GM12874 (cell line): ENCODE measurements around the gene ARFGEF3.

Source experiments
- TF ChIP-seq, protein P1 (sequence below): IDR thresholded peaks from 2 replicates; pipeline ENCODE4 v1.5.1; 2011; ENCODE audit warnings: low read depth, mild to moderate bottlenecking, control low read depth, low read length, moderate library complexity; ENCODE audit not compliant: insufficient read depth

Gene ARFGEF3

GRCh38 chr6:138219901-138220300 is 58.2 kb downstream of the ARFGEF3 start:
- TF ChIP-seq, protein P1, sequence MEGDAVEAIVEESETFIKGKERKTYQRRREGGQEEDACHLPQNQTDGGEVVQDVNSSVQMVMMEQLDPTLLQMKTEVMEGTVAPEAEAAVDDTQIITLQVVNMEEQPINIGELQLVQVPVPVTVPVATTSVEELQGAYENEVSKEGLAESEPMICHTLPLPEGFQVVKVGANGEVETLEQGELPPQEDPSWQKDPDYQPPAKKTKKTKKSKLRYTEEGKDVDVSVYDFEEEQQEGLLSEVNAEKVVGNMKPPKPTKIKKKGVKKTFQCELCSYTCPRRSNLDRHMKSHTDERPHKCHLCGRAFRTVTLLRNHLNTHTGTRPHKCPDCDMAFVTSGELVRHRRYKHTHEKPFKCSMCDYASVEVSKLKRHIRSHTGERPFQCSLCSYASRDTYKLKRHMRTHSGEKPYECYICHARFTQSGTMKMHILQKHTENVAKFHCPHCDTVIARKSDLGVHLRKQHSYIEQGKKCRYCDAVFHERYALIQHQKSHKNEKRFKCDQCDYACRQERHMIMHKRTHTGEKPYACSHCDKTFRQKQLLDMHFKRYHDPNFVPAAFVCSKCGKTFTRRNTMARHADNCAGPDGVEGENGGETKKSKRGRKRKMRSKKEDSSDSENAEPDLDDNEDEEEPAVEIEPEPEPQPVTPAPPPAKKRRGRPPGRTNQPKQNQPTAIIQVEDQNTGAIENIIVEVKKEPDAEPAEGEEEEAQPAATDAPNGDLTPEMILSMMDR, result no peak

DNA sequence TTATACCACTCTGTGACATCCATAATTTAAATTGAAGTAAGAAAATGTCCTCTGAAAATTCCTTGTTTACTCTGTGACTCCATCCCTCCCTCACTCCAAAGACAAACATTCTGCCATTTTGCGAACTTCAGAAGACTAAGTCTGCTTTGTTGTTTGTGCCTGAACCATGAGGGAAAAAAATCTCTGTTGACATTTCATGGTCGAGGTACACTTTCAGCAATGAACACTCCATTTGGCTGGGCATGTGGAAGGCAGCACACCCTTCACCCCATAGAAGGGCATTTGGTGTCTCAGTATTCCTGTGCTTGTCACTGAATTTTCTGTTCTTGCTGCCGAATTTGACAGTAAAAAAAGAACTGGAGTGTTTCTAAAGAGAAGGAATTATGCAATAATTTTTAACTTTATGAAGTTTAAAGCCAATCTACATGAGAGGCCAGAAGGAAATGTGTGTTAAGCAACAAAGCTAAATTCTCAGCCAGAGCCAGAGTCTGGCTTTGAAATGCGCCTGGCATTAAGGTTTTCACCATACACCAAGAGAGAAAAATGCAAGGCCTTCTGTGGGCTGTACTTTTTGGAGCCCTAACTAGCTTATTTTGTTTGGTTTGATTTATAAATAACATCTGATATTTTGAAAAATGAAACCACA is 61.3 kb downstream of the ARFGEF3 start:
- TF ChIP-seq, protein P1, result no peak

DNA sequence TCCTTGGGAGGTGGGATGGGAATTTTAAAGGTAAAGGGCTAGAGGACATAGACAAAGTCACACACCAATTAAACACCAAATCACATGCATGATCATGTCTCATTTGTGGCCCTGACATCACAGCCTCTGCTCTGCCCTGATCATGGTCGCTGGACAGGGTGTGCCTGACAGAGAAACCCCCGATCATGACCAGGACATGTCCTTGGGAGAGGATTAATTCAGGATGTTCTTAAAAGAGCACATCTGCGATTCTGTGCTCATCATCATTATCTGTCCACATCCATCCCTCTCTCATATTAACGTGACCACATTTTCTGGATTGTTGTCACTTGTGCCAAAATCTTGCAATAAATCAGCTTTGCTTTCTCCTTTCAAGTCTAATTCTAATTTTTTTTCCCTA is 64.2 kb downstream of the ARFGEF3 start:
- TF ChIP-seq, protein P1, result no peak

DNA sequence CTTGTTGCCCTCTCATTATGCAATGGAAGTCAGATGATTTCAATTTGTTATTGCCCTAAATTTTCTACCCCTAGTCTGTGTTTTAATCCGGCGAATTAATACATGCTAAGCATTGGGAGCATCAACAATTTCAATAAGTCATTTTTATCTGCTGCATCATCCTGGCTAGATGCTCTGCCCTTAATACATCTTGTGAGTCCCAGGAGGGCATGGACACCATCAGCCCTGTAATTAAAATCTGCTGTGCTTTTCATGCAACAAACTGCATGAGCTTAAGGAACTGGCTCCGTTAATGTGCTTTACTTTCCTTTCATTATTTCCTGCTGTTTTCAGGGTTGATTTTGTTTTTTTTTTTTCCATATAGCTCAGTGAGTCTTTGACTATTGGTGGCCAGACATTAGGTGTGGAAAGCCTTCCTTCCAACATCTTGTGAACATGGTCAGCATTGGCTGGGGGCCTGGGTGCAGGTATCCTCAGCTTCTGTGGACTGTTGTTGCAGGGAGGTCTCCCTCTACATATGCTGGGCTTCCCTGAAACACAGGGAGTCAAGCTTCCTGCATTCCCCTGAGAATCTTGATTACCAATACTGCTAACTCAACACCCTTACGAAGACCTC is 65.1 kb downstream of the ARFGEF3 start:
- TF ChIP-seq, protein P1, result no peak

- TF ChIP-seq, protein P1, result no peak
These were observed 65.6 kb downstream of the ARFGEF3 start for GRCh38 chr6:138227316-138227781.

DNA sequence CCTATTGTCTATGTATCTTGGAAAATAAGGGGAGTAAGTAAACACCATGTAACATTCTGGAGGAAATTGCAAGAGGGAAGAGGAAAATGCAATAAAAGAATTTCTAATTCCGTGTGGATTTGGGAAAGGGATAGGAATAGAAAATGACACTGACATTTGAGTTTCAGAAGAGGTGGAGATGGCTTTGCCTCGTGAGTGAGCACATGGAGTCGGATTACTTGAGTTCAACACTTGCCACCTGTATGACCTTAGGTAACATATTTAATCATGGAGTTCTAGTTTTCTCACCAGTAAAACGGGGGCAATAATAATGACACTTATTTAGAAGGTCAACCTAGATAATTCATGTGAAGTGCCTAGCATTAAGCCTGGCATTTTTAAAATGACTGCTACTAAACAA is 67.3 kb downstream of the ARFGEF3 start:
- TF ChIP-seq, protein P1, result no peak

DNA sequence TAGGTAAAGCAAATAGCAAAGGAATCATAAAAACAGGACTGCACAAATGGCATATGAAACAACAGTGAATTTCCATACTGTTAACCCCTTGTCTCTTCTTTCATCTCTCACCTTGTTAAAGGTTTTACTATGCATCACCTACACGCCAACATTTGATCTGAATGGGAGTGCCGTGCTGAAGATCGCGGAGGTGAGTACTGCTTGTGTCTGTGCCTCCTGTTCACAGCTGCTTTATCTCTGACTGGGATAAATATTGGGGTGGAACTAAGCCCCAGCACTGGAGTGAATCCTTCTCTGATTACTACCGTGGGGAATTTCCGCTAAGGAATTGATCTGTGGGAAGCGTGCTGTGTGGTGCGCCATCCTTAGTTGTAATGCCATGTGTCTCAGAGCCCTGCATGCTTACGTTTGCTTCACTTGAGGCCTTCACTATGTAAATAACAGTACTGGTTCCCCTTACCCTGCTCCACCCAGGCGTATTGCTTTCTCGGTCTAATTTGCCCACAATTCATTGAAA is 68.0 kb downstream of the ARFGEF3 start:
- TF ChIP-seq, protein P1, result no peak
